WTC11 (cell line): ENCODE measurements around the gene FER. TPM values are rescaled to one million over a fixed set of nuclear protein-coding genes. Genes with fewer than 3 reads are reported as not detected.

Experiments used
- ATAC-seq: fragments of 200-7000 bp; cut with Tn5 transposase; 2 replicates; pipeline ENCODE4 v1.10.0; 2021; ENCODE audit warnings: mild to moderate bottlenecking, moderate library complexity
- CTCF ChIA-PET: fragments of 300-600 bp; sonication (Branson Sonifier 250); formaldehyde crosslinking; loops from one replicate; lab custom pipeline; 2021; ENCODE audit warnings: antibody characterized with exemption; lab: Charles Lee
- POLR2A ChIA-PET: fragments of 350-600 bp; sonication (Branson Sonifier 250); formaldehyde crosslinking; loops from one replicate; lab custom pipeline; 2021; ENCODE audit warnings: antibody characterized with exemption; lab: Charles Lee
- DNase-seq: peaks from one replicate; pipeline ENCODE4 v3.0.0; 2021; ENCODE audit warnings: low spot score
- H3K27ac Mint-ChIP-seq: 2 replicates; pipeline ENCODE4 v1.8.0; 2021; ENCODE audit warnings: mixed read lengths
- H3K27me3 Mint-ChIP-seq: 2 replicates; pipeline ENCODE4 v1.8.0; 2021; ENCODE audit warnings: low read depth, mild to moderate bottlenecking, moderate library complexity, mixed read lengths
- H3K36me3 Mint-ChIP-seq: 2 replicates; pipeline ENCODE4 v1.8.0; 2021; ENCODE audit warnings: mixed read lengths
- H3K4me1 Mint-ChIP-seq: 2 replicates; pipeline ENCODE4 v1.8.0; 2022; ENCODE audit warnings: mixed read lengths
- H3K4me3 Mint-ChIP-seq: 2 replicates; pipeline ENCODE4 v1.8.0; 2021; ENCODE audit warnings: mild to moderate bottlenecking, moderate library complexity, mixed read lengths
- H3K9me3 Mint-ChIP-seq: 2 replicates; pipeline ENCODE4 v1.8.0; 2021; ENCODE audit warnings: mixed read lengths
- AFF4 ChIP-seq: sonication (generic); formaldehyde crosslinking; IDR thresholded peaks from 2 replicates; pipeline ENCODE4 v1.8.1; 2023; ENCODE audit warnings: mild to moderate bottlenecking, missing genetic modification reagents, borderline replicate concordance
- ATF6 ChIP-seq: sonication (generic); formaldehyde crosslinking; IDR thresholded peaks from 2 replicates; pipeline ENCODE4 v1.8.1; 2023; ENCODE audit warnings: mild to moderate bottlenecking, missing genetic modification reagents
- ESRRA ChIP-seq: sonication (generic); formaldehyde crosslinking; IDR thresholded peaks from 2 replicates; pipeline ENCODE4 v1.8.1; 2022; ENCODE audit warnings: mild to moderate bottlenecking, missing genetic modification reagents, borderline replicate concordance
- FOXP1 ChIP-seq: sonication (generic); formaldehyde crosslinking; IDR thresholded peaks from 2 replicates; pipeline ENCODE4 v1.8.0; 2022; ENCODE audit warnings: missing genetic modification reagents, mild to moderate bottlenecking, moderate library complexity, borderline replicate concordance
- HMGXB4 ChIP-seq: sonication (generic); formaldehyde crosslinking; IDR thresholded peaks from 2 replicates; pipeline ENCODE4 v1.8.1; 2023; ENCODE audit warnings: mild to moderate bottlenecking, moderate library complexity, missing genetic modification reagents
- MLX ChIP-seq: sonication (generic); formaldehyde crosslinking; IDR thresholded peaks from 2 replicates; pipeline ENCODE4 v1.8.1; 2023; ENCODE audit warnings: mild to moderate bottlenecking, missing genetic modification reagents, moderate library complexity
- MXD4 ChIP-seq: fragments of 250-450 bp; sonication (Bioruptor Pico); IDR thresholded peaks from 2 replicates; pipeline ENCODE4 v1.8.0; 2021; ENCODE audit warnings: mild to moderate bottlenecking, moderate library complexity, borderline replicate concordance
- NFYB ChIP-seq: sonication (generic); formaldehyde crosslinking; conservative IDR thresholded peaks from 2 replicates; pipeline ENCODE4 v1.8.0; 2022; ENCODE audit warnings: low read depth, missing genetic modification reagents
- NR1H2 ChIP-seq: sonication (generic); formaldehyde crosslinking; IDR thresholded peaks from 2 replicates; pipeline ENCODE4 v1.9.0; 2021; ENCODE audit warnings: mild to moderate bottlenecking, moderate library complexity, missing genetic modification reagents
- SMAD4 ChIP-seq: sonication (generic); formaldehyde crosslinking; IDR thresholded peaks from 2 replicates; pipeline ENCODE4 v1.8.0; 2022; ENCODE audit warnings: mild to moderate bottlenecking, missing genetic modification reagents
- TCF7 ChIP-seq: sonication (generic); formaldehyde crosslinking; IDR thresholded peaks from 2 replicates; pipeline ENCODE4 v1.8.0; 2022; ENCODE audit warnings: mild to moderate bottlenecking, low read depth, missing genetic modification reagents, moderate library complexity
- TEAD1 ChIP-seq: sonication (generic); formaldehyde crosslinking; IDR thresholded peaks from 2 replicates; pipeline ENCODE4 v1.8.0; 2022; ENCODE audit warnings: mild to moderate bottlenecking, missing genetic modification reagents
- TEAD4 ChIP-seq: sonication (generic); formaldehyde crosslinking; IDR thresholded peaks from 2 replicates; pipeline ENCODE4 v1.8.0; 2022; ENCODE audit warnings: mild to moderate bottlenecking, missing genetic modification reagents
- ZBTB43 ChIP-seq: sonication (generic); formaldehyde crosslinking; IDR thresholded peaks from 2 replicates; pipeline ENCODE4 v1.8.1; 2023; ENCODE audit warnings: mild to moderate bottlenecking, missing genetic modification reagents
- ZNF232 ChIP-seq: sonication (generic); formaldehyde crosslinking; IDR thresholded peaks from 2 replicates; pipeline ENCODE4 v1.8.0; 2022; ENCODE audit warnings: mild to moderate bottlenecking, missing genetic modification reagents
- ZNF532 ChIP-seq: fragments of 250-450 bp; sonication (Bioruptor Pico); IDR thresholded peaks from 2 replicates; pipeline ENCODE4 v1.9.0; 2021; ENCODE audit warnings: mild to moderate bottlenecking, borderline replicate concordance
- total RNA-seq: library from RNA; stranded (reverse); gene quantifications from 3 replicates; pipeline ENCODE4 v1.2.3, GENCODE V29; 2021

FER gene
- total RNA-seq, 1 experiment from 2014 or later = 13.8 TPM

GRCh38 chr5:109191153-109191558, 443.5 kb downstream of the FER start:
- DNase-seq (no peak), ATAC-seq (no peak)
- TF ChIP-seq ZNF532 (CRISPR knock-in tag) (no peak), ZBTB43 (CRISPR knock-in tag) (no peak), MXD4 (CRISPR knock-in tag) (no peak)
- no peaks in the 10 kb centered on the region for H3K9me3 Mint-ChIP-seq
- H3K27ac Mint-ChIP-seq = no peak overlapping the region
- POLR2A ChIA-PET = no interaction called here
- peaks cover 51% of the 10 kb centered on the region for H3K4me1 Mint-ChIP-seq
- H3K4me3 Mint-ChIP-seq = no peak overlapping the region
- CTCF ChIA-PET = no interaction called here
- no peaks in the 10 kb centered on the region for H3K27me3 Mint-ChIP-seq
- no peaks in the 10 kb centered on the region for H3K36me3 Mint-ChIP-seq

- no peak for ATAC-seq
- peak overlapping the region; percentile 83 for H3K27ac Mint-ChIP-seq
- ChIA-PET POLR2A (no interaction called here), CTCF (no interaction called here)
- no peak overlapping the region for H3K4me3 Mint-ChIP-seq
- H3K36me3 Mint-ChIP-seq = no peaks in the 10 kb centered on the region
- TF ChIP-seq MLX (no peak), SMAD4 (no peak), NR1H2 (CRISPR knock-in tag) (no peak), NFYB (CRISPR knock-in tag) (no peak), TCF7 (no peak)
- H3K4me1 Mint-ChIP-seq = peaks cover 59% of the 10 kb centered on the region
- no peaks in the 10 kb centered on the region for H3K27me3 Mint-ChIP-seq
- no peak for DNase-seq
- H3K9me3 Mint-ChIP-seq = no peaks in the 10 kb centered on the region
Observed at GRCh38 chr5:109192027-109192426, 444.3 kb downstream of the FER start.

GRCh38 chr5:109192555-109193281, 445.0 kb downstream of the FER start:
- no peaks in the 10 kb centered on the region for H3K27me3 Mint-ChIP-seq
- H3K36me3 Mint-ChIP-seq = no peaks in the 10 kb centered on the region
- H3K4me3 Mint-ChIP-seq = no peak overlapping the region
- ChIA-PET CTCF (interaction anchor here (0.5 to 1.0 kb wide), 2 partner anchors 22 to 53 kb away, joined by 3 read pairs; no protein-coding TSS in a partner anchor), POLR2A (no interaction called here)
- peak overlapping the region; percentile 96 for H3K27ac Mint-ChIP-seq
- no peaks in the 10 kb centered on the region for H3K9me3 Mint-ChIP-seq
- ATAC-seq (peak; percentile 54), DNase-seq (no peak)
- H3K4me1 Mint-ChIP-seq = peaks cover 65% of the 10 kb centered on the region
- TF ChIP-seq ATF6 (CRISPR knock-in tag) (no peak), AFF4 (no peak), ESRRA (no peak), NR1H2 (CRISPR knock-in tag) (no peak), HMGXB4 (CRISPR knock-in tag) (no peak), ZNF232 (CRISPR knock-in tag) (no peak), TEAD4 (no peak), TEAD1 (CRISPR knock-in tag) (no peak), FOXP1 (CRISPR knock-in tag) (no peak)
